Neural cell (in vitro differentiated cells): ENCODE results near the gene OR4B1.

Experiments used
- CTCF ChIP-seq: fragments of 450-650 bp; IDR thresholded peaks from 2 replicates; pipeline ENCODE4 v1.5.1; 2014; ENCODE audit warnings: antibody characterized with exemption, mild to moderate bottlenecking, moderate library complexity; ENCODE audit not compliant: poor library complexity, severe bottlenecking
- POLR2AphosphoS5 ChIP-seq: IDR thresholded peaks from 2 replicates; pipeline ENCODE4 v1.6.1; 2012

DNA sequence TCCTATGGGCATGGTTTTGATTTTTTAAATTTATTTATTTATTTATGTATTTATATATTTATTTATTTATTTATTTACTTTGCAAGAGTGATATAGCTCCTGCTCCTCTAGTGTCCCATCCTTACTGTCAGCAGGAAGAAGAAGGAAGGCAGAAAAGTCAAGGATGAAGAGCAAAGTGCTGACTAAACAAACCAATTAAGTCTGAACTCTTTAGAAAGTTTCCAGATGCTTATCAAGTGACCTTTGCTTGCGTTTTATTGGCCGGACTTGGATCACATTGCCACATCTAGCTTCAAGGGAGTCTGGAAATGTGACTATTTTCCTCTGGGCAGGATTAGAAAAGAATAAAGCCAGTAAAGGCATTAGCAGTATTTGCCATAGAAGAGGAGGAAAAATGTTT, 8.7 kb upstream of the OR4B1 start:
- TF ChIP-seq CTCF (no peak), POLR2AphosphoS5 (no peak)
